ENCODE data around the gene KIAA1614.

The KIAA1614 gene

DNA sequence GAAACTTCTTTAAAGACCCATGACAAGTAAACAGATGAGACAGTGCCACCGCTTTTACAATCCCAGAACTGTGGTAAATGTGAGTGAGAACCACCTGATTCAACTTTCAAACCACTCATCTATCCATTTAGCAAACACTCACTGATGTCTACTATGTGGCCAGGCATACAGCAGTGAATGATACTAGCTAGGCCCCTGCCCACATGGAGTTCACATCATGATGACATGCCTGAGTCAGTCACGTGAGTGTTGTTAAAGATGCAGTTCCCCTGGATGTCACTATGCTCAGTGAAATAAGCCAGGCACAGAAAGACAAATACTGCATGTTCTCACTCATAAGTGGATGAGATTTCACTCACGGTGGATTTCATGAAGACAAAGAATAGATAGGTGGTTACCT lies 81.6 kb downstream of the KIAA1614 start:
- no peak for DNase-seq (ENCODE audit: low read depth, low spot score)
- Histone ChIP-seq H3K36me3 (ENCODE audit: insufficient read depth, low read length) (peaks cover 47% of the 10 kb centered on the region), H3K27ac (no peak overlapping the region), H3K9ac (ENCODE audit: insufficient read length) (no peak overlapping the region), H3K9me3 (ENCODE audit: low read depth, low read length) (no peaks in the 10 kb centered on the region), H3K4me3 (no peak overlapping the region)
- TF ChIP-seq POLR2AphosphoS5 (IDR thresholded peaks at IDR 0.05; ENCODE audit: borderline replicate concordance, low read depth, low read length) (no peak), FOXP2 (optimal IDR thresholded peaks at IDR 0.05; ENCODE audit: control extremely low read depth, extremely low read length, insufficient read depth) (no peak), EZH2 (IDR thresholded peaks at IDR 0.05) (no peak)

DNA sequence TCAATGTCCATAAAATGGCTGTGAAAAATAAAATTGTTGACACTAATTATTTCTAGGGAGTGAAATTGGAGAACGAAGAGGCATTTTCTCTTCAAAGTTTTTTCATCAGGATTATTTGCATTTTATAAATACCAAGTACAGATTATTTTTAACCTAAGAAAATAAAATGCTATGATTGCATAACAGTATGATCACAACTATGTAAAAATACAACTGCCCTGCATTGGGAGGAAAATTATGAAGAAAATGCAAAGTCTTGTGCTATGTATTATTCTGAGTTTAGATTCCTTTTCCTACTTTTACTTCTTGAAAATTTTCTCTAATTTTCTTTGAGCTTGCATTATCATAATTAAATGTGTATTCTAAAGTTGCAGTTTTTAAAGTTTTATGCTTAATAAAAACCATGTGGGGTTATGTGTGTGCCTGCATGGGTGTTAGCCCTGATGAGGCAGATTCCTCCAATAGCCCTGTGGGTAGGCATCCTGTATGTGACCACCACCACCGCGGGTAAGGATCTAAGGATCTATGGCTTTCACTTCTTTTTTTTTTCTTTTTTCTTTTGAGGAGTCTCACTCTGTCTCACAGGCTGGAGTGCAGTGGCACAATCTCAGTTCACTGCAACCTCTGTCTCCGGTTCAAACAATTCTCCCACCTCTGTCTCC lies 85.3 kb downstream of the KIAA1614 start:
- peak overlapping the region; percentile 34 for H3K4me3 ChIP-seq
- no peak for TF ChIP-seq EZH2 (IDR thresholded peaks at IDR 0.05)
- TF ChIP-seq POLR2AphosphoS5 (IDR thresholded peaks at IDR 0.05; ENCODE audit: borderline replicate concordance, low read depth, low read length) = no peak
- TF ChIP-seq FOXP2 (optimal IDR thresholded peaks at IDR 0.05; ENCODE audit: control extremely low read depth, extremely low read length, insufficient read depth) = no peak
- peak overlapping the region; percentile 4 for H3K9ac ChIP-seq (ENCODE audit: insufficient read length)
- no peaks in the 10 kb centered on the region for H3K9me3 ChIP-seq (ENCODE audit: low read depth, low read length)
- no peak for DNase-seq (ENCODE audit: low read depth, low spot score)
- peak overlapping the region; percentile 77 for H3K27ac ChIP-seq
- H3K36me3 ChIP-seq (ENCODE audit: insufficient read depth, low read length) = peaks cover 35% of the 10 kb centered on the region
